ENCODE data around the gene AQR. TPM values are rescaled to one million over a fixed set of nuclear protein-coding genes. Genes with fewer than 3 reads are reported as not detected.
"Not testable (repeated sequence)": the region's sequence is repeated elsewhere in the genome, so short reads cannot be mapped to it uniquely, and the experiment has no call there.

The AQR gene
- total RNA-seq, 1 donor from 2014 or later = 21.9 TPM

DNA sequence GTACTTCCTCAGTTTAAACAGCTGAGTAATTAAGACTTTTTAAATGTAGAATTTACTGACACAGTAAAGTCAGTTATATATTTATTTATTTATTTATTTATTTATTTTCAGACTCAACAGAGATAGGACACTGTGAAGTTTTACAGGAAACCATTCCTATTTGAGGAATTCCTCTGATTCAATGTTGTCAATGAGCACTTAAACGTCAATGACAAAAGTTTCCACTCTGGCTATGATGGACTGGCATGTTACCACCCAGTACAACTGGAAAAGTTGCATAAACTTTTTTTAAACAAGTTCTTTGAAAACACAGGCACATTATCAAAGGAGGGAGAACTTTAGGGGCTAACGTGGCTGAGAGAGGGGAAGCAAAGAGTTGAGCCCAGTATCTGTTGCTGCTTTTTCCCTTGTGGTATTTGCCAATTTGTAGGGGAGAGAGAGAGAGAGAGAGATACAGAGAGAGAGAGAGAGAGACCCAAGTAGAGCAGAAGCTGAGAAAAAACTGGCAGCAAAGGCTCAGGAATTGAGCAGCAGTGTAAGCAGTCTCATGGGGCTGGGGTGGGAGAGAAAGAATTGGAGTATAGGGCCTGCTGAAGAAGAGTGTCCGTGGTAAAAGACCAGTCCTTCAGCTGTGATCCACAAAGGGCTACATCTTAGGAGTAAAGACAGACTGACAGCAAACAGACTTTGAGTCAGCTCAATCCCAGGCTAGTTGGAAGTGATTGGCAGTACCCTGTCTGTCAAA is 155.9 kb downstream of the AQR start:
- Histone ChIP-seq H3K4me3 (no peak overlapping the region), H3K27ac (no peak overlapping the region), H3K36me3 (no peaks in the 10 kb centered on the region), H3K27me3 (no peaks in the 10 kb centered on the region), H3K9me3 (no peaks in the 10 kb centered on the region), H3K4me1 (no peaks in the 10 kb centered on the region)
- DNase-seq (ENCODE audit: extremely low spot score in 2 of 2) = no peak
- no peak for TF ChIP-seq POLR2AphosphoS5 (IDR thresholded peaks at IDR 0.05; ENCODE audit: insufficient read depth in 1 of 2, low read depth in 1 of 2)
- no peak for TF ChIP-seq CTCF (IDR thresholded peaks at IDR 0.05)
- no peak for TF ChIP-seq POLR2A (IDR thresholded peaks at IDR 0.05)
- intact Hi-C loops (cut with DNase I) = no loop called here

DNA sequence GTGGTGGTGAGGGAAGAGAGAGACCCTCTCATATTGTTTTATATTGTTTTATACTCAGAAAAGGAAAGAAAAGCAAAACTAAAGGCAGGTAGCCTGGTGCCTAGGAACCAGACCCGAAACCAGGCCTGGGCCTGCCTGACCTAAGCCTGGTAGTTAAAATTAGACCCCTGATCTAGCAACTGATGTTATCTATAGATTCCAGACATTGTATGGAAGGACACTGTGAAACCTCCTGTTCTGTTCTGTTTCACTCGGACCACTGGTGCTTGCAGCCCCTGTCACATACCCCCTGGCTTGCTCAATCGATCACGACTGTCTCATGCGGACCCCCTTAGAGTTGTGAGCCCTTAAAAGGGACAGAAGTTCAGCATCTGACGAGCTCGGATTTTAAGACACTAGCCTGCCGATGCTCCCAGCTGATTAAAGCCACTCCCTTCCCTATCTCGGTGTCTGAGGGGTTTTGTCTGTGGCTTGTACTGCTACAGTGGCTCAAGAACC is 156.6 kb downstream of the AQR start:
- H3K27me3 ChIP-seq; H3K4me3 ChIP-seq; intact Hi-C loops (cut with DNase I); H3K36me3 ChIP-seq; H3K27ac ChIP-seq; H3K9me3 ChIP-seq; DNase-seq (ENCODE audit: extremely low spot score in 2 of 2); H3K4me1 ChIP-seq: not testable (repeated sequence)

DNA sequence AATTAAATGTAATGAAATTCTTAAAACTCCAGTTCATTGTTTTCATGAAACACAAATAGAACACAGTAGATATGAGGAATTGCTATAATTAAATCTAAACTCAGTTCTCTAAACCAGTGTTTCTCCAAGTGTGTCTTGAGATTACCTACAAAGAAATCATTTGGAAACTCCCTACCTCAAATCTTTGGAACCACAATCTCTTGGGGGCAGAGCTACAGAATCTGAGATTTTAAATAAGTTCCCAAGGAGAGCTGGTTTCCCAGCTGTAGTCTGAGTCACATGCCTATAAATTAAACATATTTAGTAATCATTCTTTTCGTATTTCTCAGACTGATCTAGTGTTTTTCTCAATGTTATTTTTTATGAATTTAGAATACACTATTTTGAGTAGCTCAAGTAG is 157.2 kb downstream of the AQR start:
- Histone ChIP-seq H3K9me3 (no peaks in the 10 kb centered on the region), H3K4me3 (no peak overlapping the region), H3K36me3 (no peaks in the 10 kb centered on the region), H3K4me1 (no peaks in the 10 kb centered on the region), H3K27me3 (no peaks in the 10 kb centered on the region), H3K27ac (no peak overlapping the region)
- intact Hi-C loops (cut with DNase I) = no loop called here
- no peak for DNase-seq (ENCODE audit: extremely low spot score in 2 of 2)
- TF ChIP-seq CTCF (IDR thresholded peaks at IDR 0.05) (no peak), POLR2A (IDR thresholded peaks at IDR 0.05) (no peak), POLR2AphosphoS5 (IDR thresholded peaks at IDR 0.05; ENCODE audit: insufficient read depth in 1 of 2, low read depth in 1 of 2) (no peak)

- Histone ChIP-seq H3K27me3 (no peaks in the 10 kb centered on the region), H3K9me3 (no peaks in the 10 kb centered on the region), H3K27ac (no peak overlapping the region), H3K4me3 (no peak overlapping the region), H3K4me1 (no peaks in the 10 kb centered on the region), H3K36me3 (no peaks in the 10 kb centered on the region)
- no peak for TF ChIP-seq POLR2AphosphoS5 (IDR thresholded peaks at IDR 0.05; ENCODE audit: insufficient read depth in 1 of 2, low read depth in 1 of 2)
- TF ChIP-seq POLR2A (IDR thresholded peaks at IDR 0.05) = no peak
- TF ChIP-seq CTCF (IDR thresholded peaks at IDR 0.05) = no peak
- DNase-seq (ENCODE audit: extremely low spot score in 2 of 2) = no peak
- intact Hi-C loops (cut with DNase I) = no loop called here
Observed at GRCh38 chr15:34810443-34811129, 159.0 kb downstream of the AQR start.

DNA sequence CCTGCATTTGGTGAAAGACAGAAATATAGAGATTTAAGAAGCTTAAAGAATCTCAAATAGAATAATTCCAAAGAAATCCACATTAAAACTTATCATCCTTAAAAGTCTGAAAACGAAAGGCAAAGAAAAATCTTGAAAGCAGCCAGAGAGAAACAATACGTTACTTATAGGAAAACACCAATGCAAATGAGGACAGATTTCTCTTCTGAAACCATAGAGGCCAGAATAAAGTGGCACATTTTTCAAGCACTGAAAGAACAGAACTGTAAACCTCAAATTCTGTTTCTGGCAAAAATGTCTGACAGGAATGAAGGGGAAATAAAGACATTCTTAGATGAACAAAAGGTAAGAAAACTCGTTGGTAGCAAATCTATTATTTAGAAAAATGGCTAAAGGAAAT is 160.4 kb downstream of the AQR start:
- Histone ChIP-seq H3K4me1 (no peaks in the 10 kb centered on the region), H3K27me3 (no peaks in the 10 kb centered on the region), H3K27ac (no peak overlapping the region), H3K4me3 (no peak overlapping the region), H3K9me3 (no peaks in the 10 kb centered on the region), H3K36me3 (no peaks in the 10 kb centered on the region)
- intact Hi-C loops (cut with DNase I) = no loop called here
- TF ChIP-seq POLR2AphosphoS5 (IDR thresholded peaks at IDR 0.05; ENCODE audit: insufficient read depth in 1 of 2, low read depth in 1 of 2) (no peak), CTCF (IDR thresholded peaks at IDR 0.05) (no peak), POLR2A (IDR thresholded peaks at IDR 0.05) (no peak)
- DNase-seq (ENCODE audit: extremely low spot score in 2 of 2) = no peak
